GM10248 (cell line): ENCODE data around the gene SMIM41.

ENCODE experiments used
- CTCF ChIA-PET: fragments of 300-600 bp; sonication (Branson Sonifier 250); formaldehyde crosslinking; extraction: SDS; loops from one replicate; lab custom pipeline; 2021; ENCODE audit warnings: antibody characterized with exemption; lab: Yijun Ruan, JAX
- POLR2A ChIA-PET: fragments of 350-650 bp; sonication (Branson Sonifier 250); formaldehyde crosslinking; extraction: SDS; loops from one replicate; lab custom pipeline; 2020; ENCODE audit warnings: antibody characterized with exemption; lab: Yijun Ruan, JAX
- DNase-seq: peaks from one replicate; pipeline ENCODE4 v3.0.0; 2012; ENCODE audit errors: extremely low spot score
- CTCF ChIP-seq: IDR thresholded peaks from 2 replicates; pipeline ENCODE4 v1.5.1; 2012; ENCODE audit warnings: mild to moderate bottlenecking, low read depth; ENCODE audit errors: extremely low read depth, missing control alignments, control extremely low read depth

The SMIM41 gene

GRCh38 chr12:52151153-52151836 lies 71.8 kb downstream of the SMIM41 start:
- TF ChIP-seq CTCF: no peak
- ChIA-PET CTCF (interaction anchor here (1.1 to 2.0 kb wide), 4 partner anchors 9 to 176 kb away, joined by 3 to 4 read pairs (median 3); no protein-coding TSS in a partner anchor), POLR2A (no interaction called here)
- no peak for DNase-seq

DNA sequence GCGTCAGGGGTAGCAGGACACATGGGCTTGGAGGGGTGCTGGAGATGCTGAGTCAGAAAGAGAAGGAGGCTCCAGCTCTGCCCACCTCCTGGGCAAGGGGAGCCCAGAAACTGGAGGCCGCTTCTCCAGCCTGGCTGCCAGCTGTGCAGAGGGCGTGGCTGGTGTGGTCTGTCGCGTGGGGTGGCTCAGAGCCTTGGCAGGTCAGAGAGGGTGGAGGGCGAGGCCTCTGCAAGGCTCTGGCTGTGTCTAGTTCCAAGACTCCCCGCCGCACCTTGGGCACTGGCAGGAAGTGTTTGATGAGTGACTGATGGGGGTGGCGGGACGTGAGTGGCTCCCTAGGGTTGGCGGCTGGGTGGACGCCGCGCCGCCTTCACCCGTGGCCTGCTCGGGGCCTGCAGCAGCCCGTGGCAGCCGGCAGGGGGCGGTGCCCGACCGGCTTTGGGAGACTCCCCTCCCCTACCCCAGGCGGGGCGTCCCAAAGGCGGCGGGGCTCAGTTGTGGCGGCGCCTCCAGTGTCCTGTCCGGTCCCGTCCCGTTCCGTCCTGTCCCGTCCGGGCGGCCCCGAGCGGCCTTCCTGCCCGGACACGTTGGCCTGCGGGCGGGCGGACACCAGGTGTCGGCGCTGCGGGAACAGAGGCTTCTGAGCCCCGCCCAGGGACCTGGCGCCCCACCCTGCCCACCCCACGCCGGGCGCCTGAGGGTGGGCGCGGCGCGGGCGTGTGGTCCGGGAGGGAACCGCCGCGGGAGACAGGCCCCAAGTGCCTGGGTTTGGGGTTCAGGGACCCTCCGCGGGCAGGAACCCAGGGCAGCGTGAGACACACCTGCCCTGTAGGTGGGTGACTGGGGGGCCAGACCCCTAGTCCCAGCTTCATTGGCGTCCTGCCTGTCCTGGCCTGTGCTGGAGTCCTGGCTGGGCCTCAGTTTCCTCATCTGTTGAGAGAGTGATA lies 72.6 kb downstream of the SMIM41 start:
- DNase-seq: peak; percentile 78
- ChIA-PET POLR2A (no interaction called here), CTCF (interaction anchor here (2.0 to 6.5 kb wide), 2 partner anchors 175 kb away, joined by 4 to 48 read pairs; no protein-coding TSS in a partner anchor)
- peak; percentile 76 for TF ChIP-seq CTCF

DNA sequence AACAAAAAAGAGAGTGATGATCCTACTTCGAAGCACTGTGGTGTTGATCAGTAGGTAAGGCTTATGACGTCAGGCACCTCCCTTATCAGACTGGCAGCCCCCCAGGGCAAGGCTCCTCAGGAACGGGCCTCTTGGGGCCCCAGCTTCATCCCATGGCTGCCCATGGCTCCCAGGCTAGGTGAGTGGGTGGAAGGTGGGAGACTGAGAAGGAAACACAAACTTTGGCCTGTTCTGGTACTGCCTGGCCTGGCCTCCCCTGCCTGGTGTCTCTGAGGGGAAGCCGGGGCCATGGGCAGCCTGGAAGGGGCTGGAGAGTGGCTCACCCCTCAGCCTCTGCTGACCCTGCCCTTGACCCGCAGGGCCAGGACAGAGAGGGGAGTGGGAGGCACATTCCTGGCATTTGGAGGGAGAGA lies 73.4 kb downstream of the SMIM41 start:
- TF ChIP-seq CTCF: no peak
- POLR2A ChIA-PET: no interaction called here
- no peak for DNase-seq
- CTCF ChIA-PET: interaction anchor here (6.5 kb wide), 1 partner anchor 174 kb away, joined by 48 read pairs; no protein-coding TSS in a partner anchor

DNA sequence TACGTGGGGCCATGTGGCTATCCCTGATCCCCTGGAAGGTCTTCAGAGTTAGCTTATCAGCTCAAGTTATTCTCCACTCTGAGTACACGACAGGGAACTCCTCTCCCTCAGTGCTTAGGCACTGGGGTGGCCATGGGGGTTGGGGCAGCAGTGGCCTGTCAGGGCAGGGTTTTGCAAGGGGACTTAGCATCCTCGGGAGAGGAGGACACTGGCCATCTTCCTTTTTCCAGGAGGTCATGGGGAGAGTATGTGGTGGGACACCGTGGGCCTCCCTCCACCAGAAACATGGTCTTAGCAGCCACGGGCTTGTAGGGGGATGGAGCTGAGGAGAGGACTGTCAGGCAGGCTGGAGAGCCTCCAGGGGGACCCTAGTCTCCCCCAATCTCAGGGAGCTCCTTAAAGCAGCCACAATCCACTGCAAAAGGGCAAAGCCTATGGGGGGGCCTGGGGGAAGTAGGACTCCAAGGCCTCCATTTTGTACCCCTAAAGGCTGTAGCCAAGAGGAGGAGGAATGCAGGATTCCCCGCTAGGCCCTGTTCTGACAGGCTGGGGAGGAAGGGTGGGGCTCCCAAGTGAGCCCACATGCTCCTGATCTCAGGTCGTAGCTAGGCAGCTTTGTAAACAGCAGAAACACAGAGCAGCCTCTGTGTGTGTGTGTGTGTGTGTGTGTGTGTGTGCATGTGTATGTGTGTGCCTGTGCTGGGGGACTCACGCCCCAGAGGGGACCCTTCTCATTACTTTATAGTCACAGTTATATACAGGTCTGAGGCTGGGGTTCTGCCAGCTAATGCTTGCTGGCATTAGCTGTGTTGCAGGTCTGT lies 75.8 kb downstream of the SMIM41 start:
- TF ChIP-seq CTCF: no peak
- DNase-seq: no peak
- ChIA-PET POLR2A (no interaction called here), CTCF (interaction anchor here (0.8 to 6.5 kb wide), 12 partner anchors 11 to 729 kb away, joined by 3 to 48 read pairs (median 4); no protein-coding TSS in a partner anchor)

GRCh38 chr12:52156311-52156710 lies 76.8 kb downstream of the SMIM41 start:
- ChIA-PET POLR2A (no interaction called here), CTCF (interaction anchor here (0.6 to 6.5 kb wide), 21 partner anchors 9 to 824 kb away, joined by 3 to 48 read pairs (median 4); no protein-coding TSS in a partner anchor)
- DNase-seq: no peak
- no peak for TF ChIP-seq CTCF
